Lower leg skin (tissue), 3 donors: Measurements from ENCODE around the gene ZNF337.

Experiments
- CTCF ChIP-seq, 3 donors: fragments of 450-650 bp; IDR thresholded peaks; one replicate each; pipeline ENCODE4 v1.5.1; 2016; ENCODE audit warnings: antibody characterized with exemption in 3 of 3, mild to moderate bottlenecking in 3 of 3, moderate library complexity in 2 of 3
- POLR2A ChIP-seq, 2 donors: fragments of 450-650 bp; IDR thresholded peaks; one replicate each; pipeline ENCODE4 v1.6.1; 2016 to 2017; ENCODE audit warnings: antibody characterized with exemption in 2 of 2, mild to moderate bottlenecking in 1 of 2, moderate library complexity in 1 of 2

- TF ChIP-seq CTCF (IDR thresholded peaks at IDR 0.05) (no peak), POLR2A (IDR thresholded peaks at IDR 0.05) (no peak)
Observed at GRCh38 chr20:25672659-25673235, 23.9 kb downstream of the ZNF337 start.
